Colonic mucosa (tissue), 4 donors: ENCODE measurements around the gene MRI1. TPM values are rescaled to one million over a fixed set of nuclear protein-coding genes. Genes with fewer than 3 reads are reported as not detected.
A peak's percentile ranks its signal among the peaks of the same experiment; 100 is the strongest.

Experiments used
- DNase-seq: peaks from one replicate; pipeline ENCODE4 v3.0.0-alpha.2; 2020
- H3K27ac ChIP-seq: fragments of 200-600 bp; one replicate; pipeline ENCODE4 v1.8.0; 2021
- H3K27me3 ChIP-seq: fragments of 200-600 bp; one replicate; pipeline ENCODE4 v1.8.0; 2021
- H3K36me3 ChIP-seq: fragments of 200-600 bp; one replicate; pipeline ENCODE4 v1.8.0; 2021
- H3K4me1 ChIP-seq: fragments of 200-600 bp; one replicate; pipeline ENCODE4 v1.8.0; 2021; ENCODE audit warnings: mild to moderate bottlenecking
- H3K4me3 ChIP-seq: fragments of 200-600 bp; one replicate; pipeline ENCODE4 v1.8.0; 2021
- H3K9ac ChIP-seq, 2 donors: one replicate each; pipeline ENCODE4 v1.7.0; 2013; ENCODE audit warnings: control low read depth in 2 of 2, low read depth in 2 of 2, low read length in 2 of 2
- H3K9me3 ChIP-seq: fragments of 200-600 bp; one replicate; pipeline ENCODE4 v1.8.0; 2021
- CTCF ChIP-seq: fragments of 200-600 bp; IDR thresholded peaks from one replicate; pipeline ENCODE4 v1.8.0; 2022; ENCODE audit warnings: antibody characterized with exemption, mild to moderate bottlenecking
- intact Hi-C: fragments of 100-400 bp; cut with DNase I; formaldehyde crosslinking; loops from one replicate; pipeline ENCODE4 v1.14.1; 2022
- total RNA-seq, 2 donors: library from RNA; stranded (reverse); fragmentation: NEBNext Ultra II Directional in 1 of 2; extraction: Animal tissue kit (Norgen Biotek cat#: 25700) in 1 of 2; gene quantifications; one replicate each; pipeline ENCODE4 v1.2.1, GENCODE V29; 2021
- donor health status: healthy.
- donor health status: DM: no; HTN: no; CAD: no.
- donor health status: DM: no; HTN: no; CAD: no.

The MRI1 gene
- total RNA-seq, 2 donors from 2014 or later: 19.5 to 26.7 TPM

- intact Hi-C loops: loop anchor here (5.0 kb wide), 1 partner anchor 37 kb away; no protein-coding TSS in a partner anchor
- peak; percentile 32 for DNase-seq
Observed at GRCh38 chr19:13795595-13796300, 31.4 kb downstream of the MRI1 start.

GRCh38 chr19:13796301-13797057, 32.2 kb downstream of the MRI1 start:
- intact Hi-C loops: loop anchor here (5.0 kb wide), 1 partner anchor 36 kb away; no protein-coding TSS in a partner anchor
- TF ChIP-seq CTCF: no peak

More at GRCh38 chr19:13795595-13796300, 31.4 kb downstream of the MRI1 start:
- Histone ChIP-seq H3K27me3 (no peaks in the 10 kb centered on the region), H3K36me3 (no peaks in the 10 kb centered on the region), H3K27ac (peak overlapping the region; percentile 74), H3K4me3 (peak overlapping the region; percentile 69), H3K4me1 (no peaks in the 10 kb centered on the region), H3K9ac (peak overlapping the region; percentile 76 to 90), H3K9me3 (no peaks in the 10 kb centered on the region)
- TF ChIP-seq CTCF: no peak

DNA sequence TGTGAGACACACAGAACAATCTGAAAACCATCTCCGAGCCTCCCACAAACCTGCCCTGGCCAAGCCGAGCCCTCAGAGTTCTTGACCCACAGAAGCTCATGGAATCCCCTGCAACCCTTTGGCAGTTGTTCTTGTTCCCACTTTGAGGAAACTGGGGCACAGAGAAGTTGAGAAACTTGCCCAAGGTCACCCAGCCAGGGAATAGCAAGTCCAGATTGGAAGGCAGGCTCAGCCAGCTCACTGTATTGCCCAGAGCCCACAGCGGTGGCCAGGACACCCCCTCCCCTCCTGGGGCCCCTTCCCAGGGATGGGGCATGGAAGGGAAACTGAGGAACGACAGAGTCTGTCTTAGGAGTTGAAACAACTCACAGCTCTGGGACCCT, 32.7 kb downstream of the MRI1 start:
- no peaks in the 10 kb centered on the region for H3K36me3 ChIP-seq
- DNase-seq: no peak
- intact Hi-C loops: loop anchor here (5.0 kb wide), 1 partner anchor 35 kb away; no protein-coding TSS in a partner anchor
- no peaks in the 10 kb centered on the region for H3K27me3 ChIP-seq
- H3K27ac ChIP-seq: peak overlapping the region; percentile 56
- H3K9ac ChIP-seq: peak overlapping the region in 1 of 2 donors; percentile 76
- no peaks in the 10 kb centered on the region for H3K4me1 ChIP-seq
- H3K9me3 ChIP-seq: no peaks in the 10 kb centered on the region
- TF ChIP-seq CTCF: no peak
- H3K4me3 ChIP-seq: no peak overlapping the region

More at GRCh38 chr19:13796301-13797057, 32.2 kb downstream of the MRI1 start:
- peak overlapping the region; percentile 8 to 76 for H3K9ac ChIP-seq
- peak; percentile 51 for DNase-seq
- H3K27me3 ChIP-seq: no peaks in the 10 kb centered on the region
- H3K27ac ChIP-seq: peak overlapping the region; percentile 56
- no peaks in the 10 kb centered on the region for H3K4me1 ChIP-seq
- H3K4me3 ChIP-seq: peak overlapping the region; percentile 69
- no peaks in the 10 kb centered on the region for H3K9me3 ChIP-seq
- H3K36me3 ChIP-seq: no peaks in the 10 kb centered on the region

DNA sequence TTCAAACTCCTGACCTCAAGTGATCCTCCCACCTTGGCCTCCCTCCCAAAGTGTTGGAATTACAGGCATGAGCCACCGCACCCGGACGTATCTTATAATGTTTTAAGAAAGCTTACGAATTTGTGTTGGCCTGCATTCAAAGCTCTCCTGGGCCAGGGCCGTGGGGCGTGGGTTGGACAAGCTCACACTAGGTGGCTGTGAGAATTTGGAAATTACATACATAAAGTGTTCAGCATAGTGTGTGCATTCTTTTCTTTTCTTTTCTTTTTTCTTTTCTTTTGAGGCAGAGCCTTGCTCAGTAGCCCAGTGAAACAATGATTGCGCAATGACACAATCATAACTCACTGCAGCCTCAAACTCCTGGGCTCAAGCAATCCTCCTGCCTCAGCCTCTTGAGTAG, 33.5 kb downstream of the MRI1 start:
- no peak overlapping the region for H3K4me3 ChIP-seq
- no peaks in the 10 kb centered on the region for H3K36me3 ChIP-seq
- DNase-seq: no peak
- H3K27ac ChIP-seq: no peak overlapping the region
- no peaks in the 10 kb centered on the region for H3K27me3 ChIP-seq
- TF ChIP-seq CTCF: no peak
- no peak overlapping the region for H3K9ac ChIP-seq
- no peaks in the 10 kb centered on the region for H3K4me1 ChIP-seq
- intact Hi-C loops: loop anchor here (5.0 kb wide), 1 partner anchor 34 kb away; no protein-coding TSS in a partner anchor
- H3K9me3 ChIP-seq: no peaks in the 10 kb centered on the region

DNA sequence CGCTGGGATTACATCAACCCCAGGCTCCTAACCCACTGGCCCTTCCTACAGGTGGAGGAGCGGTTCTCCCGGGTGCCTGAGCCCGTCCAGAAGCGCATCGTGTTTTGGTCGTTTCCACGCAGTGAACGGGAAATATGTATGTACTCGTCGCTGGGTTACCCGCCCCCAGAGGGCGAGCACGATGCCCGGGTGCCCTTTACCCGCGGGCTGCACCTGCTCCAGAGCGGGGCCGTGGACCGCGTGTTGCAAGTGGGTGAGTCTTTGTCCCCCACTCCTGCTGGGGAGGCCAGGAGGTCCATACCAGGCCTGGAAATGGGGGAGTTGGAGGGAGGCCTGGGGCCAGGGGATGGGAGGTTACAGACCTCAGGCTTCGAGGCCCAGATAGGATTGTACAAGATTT, 35.3 kb downstream of the MRI1 start:
- Histone ChIP-seq H3K9ac (no peak overlapping the region), H3K9me3 (no peaks in the 10 kb centered on the region), H3K36me3 (no peaks in the 10 kb centered on the region), H3K27me3 (no peaks in the 10 kb centered on the region), H3K4me1 (no peaks in the 10 kb centered on the region), H3K27ac (no peak overlapping the region), H3K4me3 (no peak overlapping the region)
- intact Hi-C loops: loop anchor here (5.0 kb wide), 1 partner anchor 33 kb away; no protein-coding TSS in a partner anchor
- DNase-seq: no peak
- TF ChIP-seq CTCF: no peak
